Neural progenitor cell (in vitro differentiated cells): ENCODE measurements around the gene SMAGP. TPM values are rescaled to one million over a fixed set of nuclear protein-coding genes. Genes with fewer than 3 reads are reported as not detected.

Experiments
- DNase-seq: peaks from one replicate; pipeline ENCODE4 v3.0.0-alpha.2; 2016; ENCODE audit warnings: low spot score
- H2AFZ ChIP-seq: fragments of 200-600 bp; sonication (generic); replicated peaks from 2 replicates; pipeline ENCODE4 v1.6.1; 2016; ENCODE audit warnings: antibody characterized with exemption
- H3F3A ChIP-seq: fragments of 200-600 bp; sonication (generic); 2 replicates; pipeline ENCODE4 v1.6.1; 2016; ENCODE audit warnings: antibody characterized with exemption, low read depth
- H3K27ac ChIP-seq: fragments of 200-600 bp; sonication (generic); 2 replicates; pipeline ENCODE4 v1.5.1; 2016; ENCODE audit warnings: mild to moderate bottlenecking
- H3K27me3 ChIP-seq: fragments of 200-600 bp; sonication (generic); 2 replicates; pipeline ENCODE4 v1.6.1; 2016; ENCODE audit warnings: mild to moderate bottlenecking, moderate library complexity
- H3K36me3 ChIP-seq: fragments of 200-600 bp; sonication (generic); 2 replicates; pipeline ENCODE4 v1.5.1; 2016
- H3K4me1 ChIP-seq: fragments of 200-600 bp; sonication (generic); 2 replicates; pipeline ENCODE4 v1.6.1; 2016; ENCODE audit warnings: mixed run types
- H3K4me2 ChIP-seq: fragments of 200-600 bp; sonication (generic); 2 replicates; pipeline ENCODE4 v1.6.1; 2016
- H3K4me3 ChIP-seq: fragments of 200-600 bp; sonication (generic); 2 replicates; pipeline ENCODE4 v1.5.1; 2016
- H3K79me2 ChIP-seq: fragments of 200-600 bp; sonication (generic); 2 replicates; pipeline ENCODE4 v1.6.1; 2016; ENCODE audit warnings: low read depth
- H3K9ac ChIP-seq: fragments of 200-600 bp; sonication (generic); 2 replicates; pipeline ENCODE4 v1.6.1; 2016
- H3K9me3 ChIP-seq: fragments of 200-600 bp; sonication (generic); 2 replicates; pipeline ENCODE4 v1.5.1; 2016; ENCODE audit warnings: low read depth
- H4K20me1 ChIP-seq: fragments of 200-600 bp; sonication (generic); 2 replicates; pipeline ENCODE4 v1.6.1; 2016; ENCODE audit warnings: low read depth
- H3K27ac Mint-ChIP-seq: 3 replicates; pipeline ENCODE4 v1.8.0; 2021; ENCODE audit warnings: mixed read lengths
- H3K27me3 Mint-ChIP-seq: 2 replicates; pipeline ENCODE4 v1.8.0; 2022; ENCODE audit warnings: low read depth, mild to moderate bottlenecking, inconsistent platforms, moderate library complexity, mixed read lengths; ENCODE audit not compliant: insufficient read depth
- H3K36me3 Mint-ChIP-seq: 3 replicates; pipeline ENCODE4 v1.8.0; 2021; ENCODE audit warnings: mixed read lengths
- H3K4me1 Mint-ChIP-seq: 3 replicates; pipeline ENCODE4 v1.8.0; 2021; ENCODE audit warnings: mixed read lengths
- H3K4me3 Mint-ChIP-seq: 3 replicates; pipeline ENCODE4 v1.8.0; 2021; ENCODE audit warnings: mild to moderate bottlenecking, moderate library complexity, mixed read lengths
- H3K9me3 Mint-ChIP-seq: 3 replicates; pipeline ENCODE4 v1.8.0; 2020; ENCODE audit warnings: mixed read lengths
- CTCF ChIP-seq: fragments of 200-600 bp; sonication (generic); IDR thresholded peaks from 2 replicates; pipeline ENCODE4 v1.5.1; 2017; ENCODE audit warnings: antibody characterized with exemption, mild to moderate bottlenecking
- EZH2 ChIP-seq: fragments of 200-600 bp; sonication (generic); IDR thresholded peaks from 2 replicates; pipeline ENCODE4 v1.6.1; 2017; ENCODE audit warnings: antibody characterized with exemption, mild to moderate bottlenecking, moderate library complexity
- EZH2phosphoT487 ChIP-seq: fragments of 200-600 bp; sonication (generic); IDR thresholded peaks from 2 replicates; pipeline ENCODE4 v1.6.1; 2017; ENCODE audit warnings: antibody characterized with exemption
- total RNA-seq: library from RNA; depleted of rRNA; stranded (reverse); fragments of >200 nt; gene quantifications from 2 replicates; pipeline ENCODE4 v1.2.3, GENCODE V29; 2015; ENCODE audit warnings: low replicate concordance

Gene SMAGP
- total RNA-seq, 1 donor from 2014 or later, result 19.0 TPM

GRCh38 chr12:51219322-51219721 is 50.9 kb downstream of the SMAGP start:
- no peak overlapping the region for H3K9ac ChIP-seq
- H3K79me2 ChIP-seq, result no peaks in the 10 kb centered on the region
- Mint-ChIP-seq H3K27ac (no peak overlapping the region), H3K27me3 (peaks cover 4% of the 10 kb centered on the region), H3K9me3 (no peaks in the 10 kb centered on the region), H3K4me3 (peak overlapping the region; percentile 34), H3K4me1 (peaks cover 14% of the 10 kb centered on the region), H3K36me3 (no peaks in the 10 kb centered on the region)
- DNase-seq, result no peak
- no peak overlapping the region for H3K4me3 ChIP-seq
- H3K9me3 ChIP-seq, result no peaks in the 10 kb centered on the region
- no peak overlapping the region for H3K4me2 ChIP-seq
- peaks cover 12% of the 10 kb centered on the region for H3K27me3 ChIP-seq
- no peak for TF ChIP-seq EZH2
- TF ChIP-seq CTCF, result no peak
- no peak for TF ChIP-seq EZH2phosphoT487
- H3K27ac ChIP-seq, result no peak overlapping the region
- H3K36me3 ChIP-seq, result no peaks in the 10 kb centered on the region
- H3F3A ChIP-seq, result peaks cover 37% of the 10 kb centered on the region
- peaks cover 16% of the 10 kb centered on the region for H3K4me1 ChIP-seq
- H2AFZ ChIP-seq, result no peak overlapping the region
- H4K20me1 ChIP-seq, result no peaks in the 10 kb centered on the region

- H3F3A ChIP-seq, result peaks cover 37% of the 10 kb centered on the region
- no peaks in the 10 kb centered on the region for H4K20me1 ChIP-seq
- Mint-ChIP-seq H3K9me3 (no peaks in the 10 kb centered on the region), H3K4me3 (peak overlapping the region; percentile 88), H3K27ac (no peak overlapping the region), H3K36me3 (no peaks in the 10 kb centered on the region), H3K4me1 (peaks cover 14% of the 10 kb centered on the region), H3K27me3 (peaks cover 4% of the 10 kb centered on the region)
- peak overlapping the region; percentile 92 for H2AFZ ChIP-seq
- peaks cover 16% of the 10 kb centered on the region for H3K4me1 ChIP-seq
- H3K9me3 ChIP-seq, result no peaks in the 10 kb centered on the region
- peaks cover 12% of the 10 kb centered on the region for H3K27me3 ChIP-seq
- TF ChIP-seq EZH2phosphoT487 (no peak), EZH2 (no peak), CTCF (no peak)
- no peaks in the 10 kb centered on the region for H3K36me3 ChIP-seq
- peak overlapping the region; percentile 84 for H3K4me3 ChIP-seq
- peak; percentile 21 for DNase-seq
- no peak overlapping the region for H3K9ac ChIP-seq
- H3K4me2 ChIP-seq, result peak overlapping the region; percentile 80
- no peak overlapping the region for H3K27ac ChIP-seq
- no peaks in the 10 kb centered on the region for H3K79me2 ChIP-seq
These were observed 51.5 kb downstream of the SMAGP start for GRCh38 chr12:51218607-51219161.

GRCh38 chr12:51217968-51218606 is 52.1 kb downstream of the SMAGP start, which contains the start of gene POU6F1:
Gene POU6F1 (minus strand): TSS chr12:51218062. CDS start chr12:51206836, 11,226 bp downstream.
- peaks cover 37% of the 10 kb centered on the region for H3F3A ChIP-seq
- H3K4me3 Mint-ChIP-seq, result peak within 1 kb of the TSS; percentile 88
- peak; percentile 87 for DNase-seq

More at GRCh38 chr12:51217968-51218606, 52.1 kb downstream of the SMAGP start, which contains the start of gene POU6F1:
- TF ChIP-seq EZH2, result no peak
- no peak for TF ChIP-seq EZH2phosphoT487
- peak; percentile 58 for TF ChIP-seq CTCF
- peak within 1 kb of the TSS; percentile 84 for H3K4me3 ChIP-seq
- H3K27me3 ChIP-seq, result peaks cover 12% of the 10 kb centered on the region
- H3K27ac Mint-ChIP-seq, result peak within 1 kb of the TSS; percentile 69
- no peaks in the 10 kb centered on the region for H3K79me2 ChIP-seq
- no peaks in the 10 kb centered on the region for H3K9me3 ChIP-seq
- no peaks in the 10 kb centered on the region for H4K20me1 ChIP-seq
- H3K4me1 Mint-ChIP-seq, result peaks cover 14% of the 10 kb centered on the region
- peaks cover 4% of the 10 kb centered on the region for H3K27me3 Mint-ChIP-seq
- H3K9me3 Mint-ChIP-seq, result no peaks in the 10 kb centered on the region
- H3K4me1 ChIP-seq, result peaks cover 16% of the 10 kb centered on the region
- no peak within 1 kb of the TSS for H3K27ac ChIP-seq
- H3K36me3 Mint-ChIP-seq, result no peaks in the 10 kb centered on the region
- peak within 1 kb of the TSS; percentile 92 for H2AFZ ChIP-seq
- peak within 1 kb of the TSS; percentile 38 for H3K9ac ChIP-seq
- H3K4me2 ChIP-seq, result peak within 1 kb of the TSS; percentile 80
- H3K36me3 ChIP-seq, result no peaks in the 10 kb centered on the region
